T1000 (cell line): ENCODE measurements around the gene USP6NL.
A peak's percentile ranks its signal among the peaks of the same experiment; 100 is the strongest.

Experiments used
- DNase-seq: peaks from one replicate; lab custom pipeline; 2025; ENCODE audit warnings: mixed read lengths; lab: John Stamatoyannopoulos, UW

Gene USP6NL

DNA sequence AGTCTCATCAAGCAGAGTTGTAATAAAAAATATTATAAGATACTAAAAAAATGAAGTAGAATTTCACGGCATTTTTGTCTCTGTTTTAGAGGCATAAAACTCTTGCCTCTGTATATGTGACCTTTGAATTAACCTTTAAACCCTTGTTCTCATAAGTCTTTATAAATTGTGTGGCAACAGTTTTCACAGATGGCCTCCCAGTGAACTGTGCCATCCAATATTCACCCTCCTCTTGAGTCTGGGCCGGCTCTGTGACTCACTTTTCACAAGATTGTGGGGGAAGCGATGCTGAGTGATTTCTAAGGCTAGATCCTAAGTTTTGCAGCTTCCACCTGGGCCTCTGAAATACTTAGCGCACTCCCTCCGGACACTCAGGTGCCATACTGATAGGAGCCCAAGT is 4.6 kb upstream of the USP6NL start:
- DNase-seq = no peak

DNA sequence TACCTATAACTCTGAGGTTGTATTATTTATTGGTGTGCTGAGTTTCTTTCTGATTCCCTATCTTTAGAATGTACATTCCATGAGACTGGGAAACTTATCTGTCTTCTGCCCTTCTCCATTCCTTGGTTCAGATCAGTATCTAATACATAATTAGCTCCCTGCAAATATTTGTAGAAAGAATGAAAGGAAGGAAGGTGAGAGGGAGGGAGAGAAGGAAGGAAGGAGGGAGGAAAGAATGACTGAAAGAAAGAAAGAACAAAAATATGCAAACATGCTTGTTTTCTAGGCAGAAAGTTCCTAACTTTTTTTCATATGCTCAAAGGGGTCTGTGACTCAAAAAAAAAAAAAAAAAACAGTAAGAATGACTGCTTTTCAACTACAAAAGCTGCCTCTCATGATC is 3.9 kb upstream of the USP6NL start:
- no peak for DNase-seq

DNA sequence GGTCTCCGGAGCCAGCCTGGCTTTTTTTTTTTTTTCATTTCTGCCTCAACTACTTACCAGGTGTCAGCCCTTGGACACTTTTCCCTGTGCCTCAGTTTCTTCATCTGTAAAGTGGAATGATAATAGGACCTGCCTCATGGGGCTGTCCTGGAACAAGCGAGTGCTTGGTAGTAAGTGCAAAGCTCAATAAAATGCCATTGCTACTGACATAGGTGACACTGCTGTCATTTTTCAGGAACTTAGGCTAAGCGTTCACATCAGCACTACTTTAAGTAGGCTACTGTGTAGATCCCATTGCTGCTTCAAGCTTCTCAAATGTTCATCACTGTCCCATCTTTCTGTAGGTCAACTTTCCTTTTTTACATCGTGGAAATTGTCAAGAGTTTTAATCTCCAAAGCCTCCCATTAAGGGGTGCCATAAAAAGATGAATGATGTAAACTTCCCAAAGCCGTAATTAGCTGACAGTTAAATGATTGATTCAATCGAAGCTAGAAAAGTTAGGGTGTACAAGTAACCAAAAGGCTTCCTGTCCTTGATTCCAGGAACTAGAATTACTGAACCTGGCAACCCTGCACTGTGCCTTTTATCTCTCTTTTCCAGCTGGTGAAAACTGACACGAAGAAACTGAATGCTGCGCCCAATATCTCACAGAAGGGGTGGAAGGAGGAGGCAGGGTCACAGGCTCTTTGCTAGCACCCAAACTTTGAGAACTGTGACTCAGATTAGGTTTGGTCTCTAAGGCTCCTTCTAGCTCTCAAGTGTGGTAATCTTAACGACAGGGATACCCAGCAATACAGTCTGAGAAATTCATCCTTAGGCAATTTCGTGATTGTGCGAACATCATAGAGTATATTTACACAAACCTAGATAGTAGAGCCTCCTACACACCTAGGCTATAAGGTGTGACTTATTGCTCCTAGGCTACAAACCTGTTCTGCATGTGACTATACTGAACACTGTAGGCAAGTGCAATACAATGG is 861 bp upstream of the USP6NL start:
- DNase-seq = no peak

DNA sequence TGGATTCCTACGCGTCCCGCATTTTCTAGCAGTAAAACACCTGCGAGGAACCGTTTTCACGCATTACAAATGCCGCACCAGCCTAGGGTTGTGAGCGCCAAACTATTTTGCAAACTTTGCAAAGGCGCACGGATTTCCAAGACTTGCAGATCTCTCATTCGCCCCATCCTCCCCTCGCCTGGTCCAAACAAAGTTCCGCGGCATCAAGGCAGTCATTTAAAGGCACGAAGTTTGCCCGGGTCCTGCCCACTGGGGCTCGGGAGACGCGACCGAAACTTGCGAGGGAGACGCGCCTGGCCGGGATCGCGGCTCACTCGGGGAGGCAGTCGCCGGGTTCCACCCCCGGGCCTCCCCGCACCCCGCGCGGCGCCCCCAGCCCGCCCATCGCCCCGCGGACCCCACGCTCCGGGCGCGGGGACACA is 613 bp downstream of the USP6NL start:
- DNase-seq = peak; percentile 39

DNA sequence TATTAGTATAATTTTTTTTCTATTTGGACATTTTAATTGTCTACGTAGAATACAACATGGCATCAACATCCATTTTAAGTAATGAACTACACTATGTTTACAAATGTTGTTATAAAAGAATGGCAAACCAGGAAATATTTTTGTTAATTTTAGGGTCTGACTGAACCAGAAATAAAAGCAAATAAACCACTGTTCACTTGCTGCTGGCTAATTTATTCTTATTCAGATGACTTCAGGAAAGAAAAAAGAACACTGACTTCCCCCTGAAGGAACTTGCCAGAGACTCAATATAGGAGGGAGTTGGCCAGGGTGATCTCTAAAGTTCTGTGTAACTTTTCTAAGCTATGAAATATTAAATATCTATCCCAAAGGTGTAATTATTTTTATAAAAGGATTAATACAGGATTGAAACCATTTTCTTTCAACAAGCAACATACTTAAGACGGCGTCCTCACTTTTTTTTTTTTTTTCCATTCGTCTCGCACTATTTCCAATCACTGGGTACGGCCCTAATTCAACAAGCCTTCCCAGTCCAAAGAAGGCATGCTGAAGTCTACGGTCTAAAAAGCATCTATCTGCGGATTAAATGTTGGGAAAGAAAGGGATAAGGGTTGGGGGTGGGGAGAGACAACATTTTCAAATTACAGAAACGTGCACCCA is 1.2 kb downstream of the USP6NL start:
- no peak for DNase-seq

DNA sequence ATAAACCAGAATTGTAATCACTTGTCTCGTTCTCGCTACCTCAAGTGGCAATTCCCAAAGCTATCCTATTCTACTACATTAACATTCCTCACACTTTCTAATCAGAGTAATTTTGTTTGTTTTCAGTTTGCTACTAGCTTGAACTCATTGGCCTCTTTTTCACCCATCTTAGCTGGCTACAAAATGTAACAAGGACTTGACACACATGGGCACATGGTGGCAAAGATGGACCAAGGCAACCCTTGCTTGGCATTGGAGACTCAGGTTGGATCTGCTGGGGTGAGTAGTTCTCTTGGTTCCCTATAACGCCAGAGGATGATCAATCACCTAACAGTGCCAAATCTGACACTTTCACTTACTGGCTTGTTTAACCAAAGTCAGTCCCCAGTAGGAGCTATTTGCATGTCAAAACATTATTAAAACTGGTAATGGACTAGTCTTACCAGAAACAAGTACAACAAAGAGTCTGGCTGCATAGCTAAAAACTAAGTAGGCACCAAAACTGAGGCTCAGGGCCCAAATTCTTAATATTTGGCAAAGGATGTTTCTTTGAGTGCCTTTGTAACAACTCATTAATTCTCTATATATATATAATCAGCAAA is 1.9 kb downstream of the USP6NL start:
- no peak for DNase-seq

DNA sequence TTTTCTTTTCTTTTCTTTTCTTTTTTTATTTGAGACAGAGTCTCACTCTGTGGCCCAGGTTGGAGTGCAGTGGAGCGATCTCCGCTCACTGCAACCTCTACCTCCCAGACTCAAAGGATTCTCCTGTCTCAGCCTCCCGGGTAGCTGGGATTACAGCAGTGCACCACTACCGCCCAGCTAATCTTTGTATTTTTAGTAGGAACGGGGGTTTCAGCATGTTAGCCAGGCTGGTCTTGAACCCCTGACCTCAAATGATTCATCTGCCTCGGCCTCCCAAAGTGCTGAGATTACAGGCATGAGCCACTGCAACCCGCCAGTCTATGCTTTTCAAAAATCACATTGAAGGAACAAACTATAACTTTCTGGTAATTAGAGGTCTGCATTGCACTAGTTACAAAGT is 2.4 kb downstream of the USP6NL start:
- no peak for DNase-seq

DNA sequence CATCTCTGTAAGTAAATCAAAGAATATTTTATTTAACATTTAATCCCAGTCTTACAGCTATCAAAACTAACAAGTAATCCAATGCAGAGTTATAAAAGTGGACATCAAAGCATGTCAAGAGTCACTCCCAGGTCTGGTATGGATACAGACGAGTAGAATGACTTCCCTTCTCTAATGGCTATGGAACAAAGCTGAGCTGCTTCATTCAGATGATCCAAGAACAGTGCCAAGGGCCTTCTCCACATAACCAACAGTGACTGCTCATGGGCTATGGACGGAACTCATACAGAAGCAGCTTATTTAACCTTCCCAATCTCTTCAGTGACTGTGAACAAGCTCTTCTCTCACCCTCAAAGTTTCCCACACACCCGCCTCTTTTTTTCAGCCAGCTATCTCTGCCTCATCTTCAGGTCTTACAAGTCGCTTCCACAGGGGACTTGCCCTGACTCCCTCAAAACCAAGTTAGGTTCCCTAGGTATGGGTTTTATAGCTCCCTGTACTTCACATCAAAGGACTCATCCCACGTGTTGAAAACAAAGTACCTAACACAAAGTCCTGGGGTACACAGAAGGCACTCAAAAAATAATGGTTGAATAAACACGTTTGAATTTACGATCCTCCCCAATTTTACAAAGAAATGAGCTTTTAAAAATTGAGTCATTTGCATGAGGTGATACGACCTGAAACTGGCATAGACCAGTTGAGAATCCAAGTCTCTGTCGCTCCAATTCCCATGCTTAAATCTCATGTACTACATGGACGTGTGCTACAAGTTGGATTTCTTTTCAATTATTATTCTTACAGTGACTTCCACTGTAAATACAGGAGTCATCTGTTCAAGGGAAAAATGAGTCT is 3.1 kb downstream of the USP6NL start:
- no peak for DNase-seq

DNA sequence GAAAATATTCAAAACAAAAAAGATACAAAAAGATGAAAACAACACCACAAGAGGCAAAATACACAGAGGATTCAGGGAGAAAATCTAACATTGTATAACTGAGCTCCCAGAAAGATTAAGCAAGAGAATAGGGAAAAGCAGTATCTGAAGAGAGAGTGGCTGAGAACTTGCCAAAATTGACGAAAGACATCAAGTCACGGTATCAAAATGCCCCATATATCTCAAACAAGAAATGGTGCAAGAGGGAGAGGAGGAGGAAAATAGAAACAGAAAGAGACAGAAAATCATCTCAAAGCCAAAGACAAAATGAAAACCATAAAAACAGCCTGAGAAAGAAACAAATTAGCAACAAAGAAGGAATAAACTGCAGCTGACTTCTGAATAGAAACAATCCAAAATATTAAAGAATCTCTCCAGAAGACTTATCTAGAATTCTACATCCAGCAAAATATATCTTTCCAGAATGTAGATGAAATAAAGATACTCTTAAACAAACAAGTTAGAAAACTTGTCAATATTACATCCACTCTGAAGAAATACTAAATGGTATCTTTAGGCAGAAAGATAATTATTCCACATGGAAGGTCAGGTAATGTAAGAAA is 5.5 kb downstream of the USP6NL start:
- no peak for DNase-seq

DNA sequence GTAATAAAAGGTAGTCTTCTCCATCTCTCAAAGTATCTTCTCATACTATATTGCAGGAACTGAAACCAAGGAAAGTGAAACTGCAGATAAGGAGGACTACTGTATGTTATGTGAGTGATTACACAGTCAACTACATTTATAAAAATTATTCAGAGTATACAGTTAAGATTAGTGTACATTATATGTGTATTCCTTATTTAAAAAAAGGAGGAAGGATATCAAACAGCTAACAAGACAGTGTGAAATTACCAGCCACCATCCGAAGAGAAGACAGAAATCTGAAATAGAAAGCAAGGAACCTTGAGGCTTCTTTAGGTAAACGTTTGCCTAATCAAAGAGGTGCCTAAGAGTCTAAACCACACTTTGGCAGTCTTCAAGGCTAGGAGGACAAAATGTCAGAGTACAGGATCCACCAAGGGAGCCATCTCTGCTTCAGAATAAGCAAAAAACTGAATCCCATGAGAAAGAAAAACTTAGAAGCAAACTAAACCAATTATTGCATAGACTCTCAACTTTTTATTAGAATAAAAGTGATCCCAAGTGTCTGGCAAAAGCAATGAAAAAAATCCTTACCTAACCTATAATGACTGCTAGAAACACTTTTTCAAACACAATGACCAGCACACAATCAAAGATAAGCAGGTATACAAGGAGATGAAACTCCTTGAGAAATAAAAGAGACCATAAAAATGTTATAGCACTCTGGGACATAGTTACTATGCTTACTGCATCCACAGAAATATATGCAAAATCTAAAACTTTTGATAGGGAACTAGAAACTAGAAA is 6.4 kb downstream of the USP6NL start:
- DNase-seq = no peak

DNA sequence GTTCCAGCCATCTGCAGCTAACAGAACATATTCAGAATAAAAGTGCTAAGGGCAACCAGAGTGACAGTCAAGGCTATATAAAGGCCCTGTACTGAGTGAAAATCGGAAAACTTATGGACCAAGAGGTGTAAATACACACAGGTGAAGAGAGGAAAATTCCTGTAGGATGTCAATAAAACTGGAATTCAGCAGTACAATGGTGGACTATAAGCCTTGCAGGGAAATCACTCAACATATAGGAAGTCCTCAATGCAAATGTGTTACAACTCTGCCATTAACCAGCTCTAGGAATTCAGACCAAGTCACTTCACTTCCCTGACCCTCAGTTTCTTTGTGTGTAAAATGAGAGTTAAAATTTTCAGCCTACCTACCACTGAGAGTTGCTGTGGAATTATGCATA is 7.7 kb downstream of the USP6NL start:
- no peak for DNase-seq

DNA sequence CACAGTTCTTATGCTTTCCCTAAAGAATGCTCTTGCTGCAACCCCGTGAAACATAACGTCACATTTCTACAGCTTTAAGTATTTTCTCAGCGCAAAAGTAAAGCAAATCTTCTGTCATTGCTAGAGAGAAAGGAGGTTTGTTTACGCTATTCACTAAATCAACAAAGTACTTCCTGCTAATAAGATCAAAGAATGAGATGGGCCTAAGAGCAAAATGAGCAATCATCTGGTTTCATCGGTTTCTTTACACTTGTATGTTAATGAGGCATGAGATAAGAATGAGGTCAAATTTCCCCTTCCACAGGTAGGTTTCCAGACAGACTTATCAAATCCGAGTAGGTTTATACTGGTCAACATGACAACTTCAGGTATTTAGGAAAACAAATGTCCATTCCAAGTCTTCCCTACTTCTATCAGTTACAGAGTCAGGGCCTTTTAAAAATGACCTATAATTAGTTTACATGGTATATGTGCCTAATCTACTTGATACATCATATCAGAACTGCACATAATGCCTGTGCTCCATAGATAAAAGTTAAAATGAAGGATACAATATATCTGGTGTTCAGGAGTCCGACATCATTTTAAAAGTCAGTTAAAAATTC is 8.4 kb downstream of the USP6NL start:
- no peak for DNase-seq

DNA sequence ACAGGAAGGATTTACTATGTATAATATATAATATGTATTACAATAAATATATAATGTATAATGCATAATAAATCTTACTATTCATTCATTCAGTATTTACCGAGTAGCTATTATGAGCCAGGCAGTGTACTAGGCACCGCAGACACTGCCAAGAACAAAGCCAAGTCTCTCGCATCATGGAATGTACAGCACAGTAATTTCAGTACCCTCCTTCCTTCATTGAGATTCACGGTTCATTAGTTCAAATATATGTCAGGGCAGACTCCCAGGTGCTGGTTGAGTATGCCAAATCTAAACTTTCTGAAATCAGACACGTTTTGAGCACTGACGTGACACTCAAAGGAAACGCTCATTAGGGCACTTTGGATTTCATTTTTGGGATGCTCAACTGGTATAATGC is 9.1 kb downstream of the USP6NL start:
- DNase-seq = no peak

DNA sequence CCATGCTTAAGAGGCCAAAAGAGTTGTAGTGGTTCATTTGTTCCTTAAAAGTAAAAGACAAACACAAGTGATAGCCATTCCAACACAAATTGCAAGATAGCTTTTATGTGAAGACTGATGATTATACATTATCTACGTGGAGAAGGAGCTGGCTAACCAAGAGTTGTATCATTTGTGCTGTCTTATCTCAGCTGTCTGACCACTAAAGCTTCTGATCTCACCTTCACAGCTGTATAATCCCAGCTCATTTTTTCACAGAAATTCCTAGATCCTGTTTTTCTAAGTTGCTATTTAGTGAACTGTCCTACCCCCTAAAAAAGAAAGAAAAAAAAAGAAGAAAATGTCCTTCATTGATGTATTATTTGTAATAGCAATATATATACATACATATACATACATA is 9.8 kb downstream of the USP6NL start:
- DNase-seq = no peak

DNA sequence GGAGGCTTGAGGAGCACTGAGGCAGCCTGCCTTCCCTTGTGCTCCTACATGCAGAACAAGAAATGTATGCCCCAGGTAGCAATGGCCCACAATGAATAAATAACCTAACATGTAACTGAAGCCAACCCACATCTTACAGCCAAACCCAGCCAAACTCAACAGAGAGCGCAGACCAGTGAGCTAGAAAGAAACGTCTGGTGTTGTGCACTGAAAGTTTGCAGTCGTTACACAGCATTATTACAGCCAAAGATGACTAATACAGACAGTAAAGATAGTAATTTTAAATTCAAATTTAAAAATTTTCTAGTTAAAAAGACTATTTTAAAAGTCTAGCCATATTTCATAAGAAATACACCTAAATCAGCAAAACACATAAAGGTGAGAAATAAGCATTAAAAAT is 11.2 kb downstream of the USP6NL start:
- DNase-seq = no peak

DNA sequence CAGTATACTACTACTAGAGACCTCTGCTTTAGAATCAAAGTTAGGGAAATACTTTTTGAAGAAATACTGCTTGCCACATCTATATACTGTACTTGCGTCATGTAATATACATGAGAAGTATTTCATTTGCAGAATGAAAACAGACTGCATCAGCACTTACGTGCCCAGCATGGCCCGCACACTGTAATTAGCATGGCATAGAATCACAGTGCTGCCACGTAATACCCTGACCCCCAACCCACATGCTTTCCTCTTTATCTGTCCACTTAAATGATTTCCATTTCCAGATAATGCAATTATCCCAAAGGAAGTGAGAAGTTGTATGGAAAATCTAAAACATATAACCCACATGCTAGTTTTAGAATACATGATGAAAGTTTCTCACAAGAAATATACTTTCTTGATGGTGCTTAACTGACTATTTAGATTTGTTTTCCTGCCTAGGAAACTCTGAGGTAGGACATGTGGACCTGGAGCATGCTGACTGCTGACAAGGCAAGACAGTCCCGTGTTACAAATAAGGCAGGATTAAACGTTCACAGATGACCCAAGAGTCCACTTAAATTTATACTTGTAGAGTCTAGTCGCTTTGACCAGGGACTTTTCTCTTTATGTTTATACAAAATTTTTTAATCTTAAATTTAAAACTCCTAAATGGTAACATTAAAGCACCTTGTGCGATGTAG is 12.6 kb downstream of the USP6NL start:
- DNase-seq = no peak

DNA sequence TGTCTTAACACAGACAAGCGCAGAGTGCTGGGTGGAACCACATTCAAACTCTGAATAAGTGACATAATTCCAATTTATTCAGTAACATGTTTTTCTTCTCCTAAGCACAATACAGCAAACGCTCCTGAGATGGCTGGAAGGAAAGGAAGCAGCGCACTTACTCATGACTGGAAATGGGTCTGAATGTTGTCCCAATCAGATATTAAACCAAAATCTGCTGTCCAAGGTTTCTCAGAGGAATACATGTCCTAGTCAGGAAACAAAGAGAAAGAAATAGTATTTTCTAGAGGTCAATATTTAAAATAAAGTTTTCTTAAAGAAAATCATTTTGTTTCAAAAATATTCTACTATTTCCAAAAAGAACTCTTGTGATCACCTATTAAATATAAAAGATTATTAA is 14.0 kb downstream of the USP6NL start:
- no peak for DNase-seq

DNA sequence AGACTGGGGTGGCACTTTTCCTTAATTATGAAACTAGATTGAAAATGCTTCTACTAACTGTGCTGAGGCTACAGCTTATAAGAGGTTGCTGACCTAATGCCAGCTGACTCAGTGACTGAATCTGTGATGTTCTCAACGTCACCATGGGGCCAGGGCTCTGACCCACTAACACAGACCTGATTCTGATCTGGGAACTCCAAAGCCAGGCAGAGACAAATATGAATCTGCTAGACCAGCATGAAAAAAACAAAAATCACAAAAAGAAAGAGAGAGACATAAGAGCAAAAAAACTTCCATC is 16.1 kb downstream of the USP6NL start:
- DNase-seq = no peak

DNA sequence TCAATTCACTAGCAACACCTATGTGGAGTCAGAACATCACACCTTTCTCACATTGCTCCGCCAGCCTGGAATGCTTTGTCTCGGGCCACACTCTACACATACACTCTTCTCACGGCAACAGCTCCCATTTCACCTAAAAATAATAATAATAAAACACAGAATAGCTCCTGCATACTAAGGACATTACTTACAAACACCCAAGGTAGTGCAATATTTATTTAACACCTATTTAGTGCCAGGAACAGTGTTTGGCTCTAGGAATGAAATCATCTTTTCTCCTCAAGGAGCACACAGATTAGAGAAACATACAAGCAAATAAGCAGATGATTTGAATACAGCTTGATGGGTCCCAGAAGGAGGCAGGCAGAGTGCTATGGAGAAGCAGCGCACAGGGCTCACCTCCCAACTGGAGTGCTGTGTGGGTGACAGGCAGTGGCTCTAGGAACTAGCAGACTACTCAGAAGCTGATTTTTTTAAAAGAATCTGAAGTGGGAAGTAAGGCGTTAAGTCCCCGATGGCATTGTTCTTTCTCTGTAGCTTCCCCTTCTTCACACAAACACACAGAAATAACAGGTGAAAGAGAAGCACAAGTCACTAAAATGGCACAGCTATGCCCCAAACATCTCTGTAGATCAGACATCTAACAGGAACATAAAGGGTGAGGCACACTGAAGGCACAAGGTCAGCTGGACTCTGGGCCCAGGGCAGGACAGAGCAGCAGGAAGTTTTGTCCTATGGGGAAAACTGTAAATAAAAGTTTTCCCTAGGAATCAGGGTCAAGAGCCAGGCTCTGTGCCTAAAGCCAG is 16.7 kb downstream of the USP6NL start:
- no peak for DNase-seq
